NCI-H446 (cell line): Measurements from ENCODE around the gene CPED1.
"Not testable (repeated sequence)": the region's sequence is repeated elsewhere in the genome, so short reads cannot be mapped to it uniquely, and the experiment has no call there.

Experiments used
- DNase-seq, 2 experiments: peaks; one replicate each; lab custom pipeline; 2025; lab: John Stamatoyannopoulos, UW

The CPED1 gene

DNA sequence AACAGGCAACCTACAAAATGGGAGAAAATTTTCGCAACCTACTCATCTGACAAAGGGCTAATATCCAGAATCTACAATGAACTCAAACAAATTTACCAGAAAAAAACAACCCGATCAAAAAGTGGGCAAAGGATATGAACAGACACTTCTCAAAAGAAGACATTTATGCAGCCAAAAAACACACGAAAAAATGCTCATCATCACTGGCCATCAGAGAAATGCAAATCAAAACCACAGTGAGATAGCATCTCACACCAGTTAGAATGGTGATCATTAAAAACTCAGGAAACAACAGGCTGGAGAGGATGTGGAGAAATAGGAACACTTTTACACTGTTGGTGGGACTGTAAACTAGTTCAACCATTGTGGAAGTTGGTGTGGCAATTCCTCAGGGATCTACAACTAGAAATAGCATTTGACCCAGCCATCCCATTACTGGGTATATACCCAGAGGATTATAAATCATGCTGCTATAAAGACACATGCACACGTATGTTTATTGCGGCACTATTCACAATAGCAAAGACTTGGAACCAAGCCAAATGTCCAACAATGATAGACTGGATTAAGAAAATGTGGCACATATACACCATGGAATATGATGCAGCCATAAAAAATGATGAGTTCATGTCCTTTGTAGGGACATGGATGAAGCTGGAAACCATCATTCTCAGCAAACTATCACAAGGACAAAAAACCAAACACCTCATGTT lies 264.2 kb downstream of the CPED1 start:
- DNase-seq = not testable (repeated sequence)

DNA sequence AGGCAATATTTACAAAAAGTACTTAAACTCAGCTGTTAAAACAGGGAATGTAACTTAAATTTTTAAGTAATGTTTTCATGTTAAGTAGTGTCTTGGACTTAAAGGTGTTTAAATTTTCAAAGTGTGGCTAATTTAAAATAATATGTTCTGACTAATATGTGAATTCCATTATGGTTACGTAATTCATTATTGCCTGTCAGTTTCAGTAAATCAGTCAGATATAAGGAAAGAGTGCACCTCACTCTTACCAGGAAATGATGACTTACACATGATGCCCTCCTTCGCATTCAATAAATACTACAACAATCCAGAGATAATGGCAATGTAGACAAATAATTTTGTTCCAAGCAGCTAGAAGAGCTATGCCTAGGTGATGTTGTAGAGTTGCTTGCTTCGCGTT lies 271.3 kb downstream of the CPED1 start:
- DNase-seq = no peak

DNA sequence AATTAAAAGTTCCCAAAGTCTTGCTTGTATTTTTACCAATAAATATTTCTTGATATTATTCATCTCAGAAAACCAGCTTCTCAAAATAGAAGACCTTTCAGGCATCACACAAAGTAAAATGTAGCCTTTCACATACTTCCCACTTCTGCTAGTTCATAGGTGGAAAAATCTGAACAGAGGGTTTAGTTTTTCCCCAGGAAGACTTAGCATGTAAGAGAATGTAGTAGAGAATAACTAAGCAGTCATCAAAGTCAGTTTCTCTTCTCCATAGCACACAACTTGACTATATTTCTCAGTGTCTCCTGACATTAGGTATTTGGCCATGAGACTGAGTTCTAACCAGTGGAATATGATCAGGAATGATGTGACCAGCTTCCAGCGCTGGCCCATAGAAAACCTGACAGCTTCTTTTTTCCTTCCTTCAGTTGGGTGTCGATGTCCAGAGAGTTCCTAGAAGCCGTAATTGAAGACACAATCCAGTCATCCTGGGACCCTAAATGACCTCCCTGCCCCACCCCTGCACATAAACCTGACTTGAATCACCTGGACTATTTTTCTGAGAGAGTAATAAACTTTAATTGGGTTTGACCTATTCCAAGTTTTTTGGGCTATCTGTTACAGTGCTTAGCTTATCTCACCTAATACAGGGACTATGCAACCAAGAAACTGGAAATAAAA lies 272.8 kb downstream of the CPED1 start:
- DNase-seq = no peak

DNA sequence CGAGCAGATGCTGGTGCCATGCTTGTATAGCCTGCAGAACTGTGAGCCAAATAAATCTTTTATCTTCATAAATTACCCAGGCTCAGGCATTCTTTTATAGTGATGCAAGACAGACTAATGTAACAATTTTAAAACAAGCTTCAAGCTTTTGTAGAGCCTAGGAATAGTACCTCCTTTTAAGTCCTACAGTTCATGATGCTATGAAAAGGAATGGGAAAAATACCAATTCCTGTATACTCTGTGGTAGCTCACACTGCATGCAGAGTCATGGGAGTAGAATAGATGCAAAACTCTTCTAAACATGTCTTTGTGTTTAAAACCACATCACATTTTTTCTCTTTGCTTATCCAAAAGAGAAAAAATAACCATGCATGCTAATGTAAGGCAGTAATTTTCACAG lies 273.7 kb downstream of the CPED1 start:
- DNase-seq = no peak

DNA sequence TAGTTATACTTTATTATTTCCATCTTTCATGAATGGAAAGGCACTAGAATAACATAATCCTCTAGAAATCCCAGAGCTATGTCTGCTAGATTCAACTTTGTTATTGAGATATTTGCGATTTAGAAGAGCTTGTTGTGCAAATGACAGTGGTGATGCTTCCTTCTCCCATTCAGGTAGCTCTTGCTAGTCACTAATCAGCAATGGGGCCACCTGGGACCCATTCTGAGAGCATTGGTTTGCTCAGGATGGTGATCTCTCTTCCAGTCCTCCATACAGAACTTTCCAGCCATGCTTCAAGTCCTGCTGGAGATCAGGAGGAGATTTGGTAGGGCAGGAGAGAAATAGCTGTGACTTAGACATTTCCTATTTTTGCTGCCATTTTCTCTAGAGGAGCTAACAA lies 274.5 kb downstream of the CPED1 start:
- DNase-seq = no peak

DNA sequence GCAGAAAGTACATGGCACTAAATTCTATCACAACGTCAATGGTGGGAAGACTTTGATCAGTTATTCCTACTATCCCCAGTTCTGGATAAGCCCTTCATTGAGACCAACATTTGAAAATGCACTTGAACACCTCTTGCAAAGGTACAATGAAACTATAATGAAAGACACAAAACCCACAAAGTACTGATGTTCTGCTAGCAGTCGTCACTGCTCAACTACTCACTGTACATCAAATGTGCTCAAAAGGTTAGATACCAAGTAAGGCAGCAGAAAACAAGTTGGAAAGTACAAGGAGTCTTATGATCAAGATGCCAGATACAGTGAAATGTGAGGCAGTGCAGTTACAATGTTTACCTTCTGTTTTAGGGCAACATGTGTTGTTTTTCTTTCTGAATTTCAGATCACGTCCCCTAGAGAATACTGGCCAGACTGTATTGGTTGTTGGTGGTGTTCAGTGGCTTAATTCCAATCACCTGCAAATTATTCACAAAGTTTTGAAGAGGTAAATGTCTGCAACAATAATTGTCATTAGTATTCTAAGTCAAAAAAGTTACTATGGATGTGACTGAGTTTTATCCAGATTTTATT lies 277.9 kb downstream of the CPED1 start:
- no peak for DNase-seq

DNA sequence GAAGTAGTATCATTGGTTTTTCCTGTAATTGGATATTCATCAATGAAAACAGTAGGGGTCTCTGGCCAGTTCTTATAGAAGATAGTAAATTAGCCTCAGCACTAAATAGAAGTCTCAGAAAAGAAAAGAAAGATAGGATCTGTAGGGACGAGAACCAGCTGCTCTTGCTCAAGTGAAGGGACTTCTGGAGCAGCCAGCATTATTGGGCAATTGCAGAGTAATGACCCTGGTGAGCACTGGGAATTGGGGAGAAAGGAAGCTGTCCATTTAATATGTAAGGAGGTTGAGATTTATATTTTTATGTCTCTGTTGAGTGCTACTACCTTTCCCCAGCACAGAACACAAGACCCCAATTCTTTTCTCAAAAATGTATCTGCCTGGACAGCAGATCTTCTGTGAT lies 279.1 kb downstream of the CPED1 start:
- DNase-seq = no peak

DNA sequence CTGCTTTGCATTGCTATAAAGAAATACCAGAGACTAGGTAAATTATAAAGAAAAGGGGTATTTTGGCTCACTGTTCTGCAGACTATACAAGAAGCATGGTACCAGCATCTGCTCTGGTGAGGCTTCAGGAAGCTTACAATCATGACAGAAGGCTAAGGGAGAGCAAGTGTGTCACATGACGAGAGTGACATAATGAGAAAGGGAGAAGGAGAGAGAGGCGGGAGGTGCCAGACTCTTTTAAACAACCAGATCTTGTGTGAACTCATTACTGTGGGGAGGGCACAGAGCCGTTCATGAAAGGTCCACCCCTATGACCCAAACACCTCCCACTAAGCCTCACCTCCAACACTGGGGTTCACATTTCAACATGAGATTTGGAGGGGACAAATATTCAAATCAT lies 281.3 kb downstream of the CPED1 start:
- DNase-seq = no peak

DNA sequence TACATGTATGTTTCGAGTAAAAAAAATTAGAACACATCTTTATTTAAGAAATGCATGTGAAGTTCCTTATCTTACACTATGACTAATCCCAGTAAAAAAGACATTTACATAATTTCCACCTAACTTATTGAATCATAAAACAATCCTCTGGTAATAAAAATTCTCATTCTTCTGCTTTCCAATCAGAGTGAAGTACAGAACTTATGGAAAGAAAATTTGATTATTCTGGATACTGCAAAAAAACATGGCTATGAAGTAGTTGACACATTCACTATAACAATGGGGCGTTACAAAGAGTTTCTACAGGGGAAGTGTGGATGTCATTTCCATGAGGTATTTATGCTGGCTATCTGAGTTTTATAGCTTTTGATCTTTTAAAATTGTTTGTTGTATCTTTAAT lies 282.6 kb downstream of the CPED1 start:
- DNase-seq = no peak

DNA sequence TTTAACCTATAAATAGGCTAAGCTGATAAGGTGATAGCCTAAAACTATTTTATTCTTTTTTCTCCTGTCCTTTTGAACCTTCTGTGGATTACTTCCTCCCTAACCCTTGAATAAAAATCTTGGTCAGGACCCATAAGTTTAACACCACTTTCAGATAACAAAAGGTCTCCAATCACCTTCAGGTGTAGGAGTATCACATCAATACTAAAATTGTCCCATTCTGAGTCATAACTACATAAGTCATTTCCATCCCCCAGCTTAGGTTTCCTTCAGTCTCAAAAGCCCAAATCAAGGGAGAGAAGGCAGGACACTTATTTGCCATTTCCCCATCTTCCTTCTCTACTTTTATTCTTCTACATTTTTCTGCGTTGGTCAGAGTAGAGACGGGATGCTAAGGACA lies 283.4 kb downstream of the CPED1 start:
- no peak for DNase-seq

DNA sequence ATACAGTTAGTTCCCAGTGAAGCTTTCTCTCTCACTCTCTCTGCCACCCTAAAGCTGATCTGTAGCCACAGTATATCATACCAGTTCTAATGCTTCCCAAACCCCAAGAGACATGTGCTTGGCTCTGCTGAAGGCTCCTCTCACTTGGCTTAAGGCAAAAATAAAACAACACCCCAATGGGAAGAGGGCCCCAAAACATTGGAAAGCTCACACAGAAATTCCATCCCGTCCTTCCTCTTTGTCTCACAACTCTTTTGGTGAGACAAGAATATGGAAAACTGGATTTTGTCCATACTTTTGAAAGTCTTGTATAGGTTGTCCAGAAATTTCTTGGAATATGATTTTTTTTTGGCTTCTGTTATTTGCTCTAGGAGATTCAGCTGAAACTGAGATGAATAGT lies 284.2 kb downstream of the CPED1 start:
- DNase-seq = no peak

DNA sequence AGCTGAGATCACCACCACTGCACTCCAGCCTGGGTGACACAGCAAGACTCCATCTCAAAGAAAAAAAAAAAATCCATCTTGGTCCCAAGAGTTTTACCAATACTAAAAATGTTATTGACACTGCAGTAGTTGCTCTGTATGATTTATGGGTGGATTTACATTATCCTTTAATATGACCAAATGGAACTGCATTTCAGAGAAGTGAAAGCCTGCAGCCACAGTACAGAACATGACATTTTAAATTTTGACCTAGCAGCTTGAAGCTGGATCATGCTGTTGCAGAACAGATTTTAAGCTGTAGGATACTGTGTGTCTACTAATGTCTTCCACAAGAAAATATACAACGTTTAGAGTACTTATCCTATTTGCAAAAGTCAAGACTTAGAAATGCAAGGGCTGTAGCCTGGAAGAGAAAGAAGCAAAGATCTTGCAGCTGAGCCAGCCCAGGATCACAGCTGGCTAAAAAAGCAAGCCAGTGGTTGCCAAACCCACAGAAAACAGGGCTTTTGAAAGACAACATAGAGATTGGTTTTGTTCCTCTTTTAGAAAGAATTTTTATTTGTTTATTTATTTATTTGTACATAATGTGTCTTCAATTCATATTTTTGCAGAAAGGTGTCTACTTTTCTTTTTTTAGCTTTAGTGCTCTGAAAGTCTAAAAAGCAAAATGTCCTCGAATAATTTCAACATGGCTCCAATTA lies 285.1 kb downstream of the CPED1 start:
- no peak for DNase-seq

DNA sequence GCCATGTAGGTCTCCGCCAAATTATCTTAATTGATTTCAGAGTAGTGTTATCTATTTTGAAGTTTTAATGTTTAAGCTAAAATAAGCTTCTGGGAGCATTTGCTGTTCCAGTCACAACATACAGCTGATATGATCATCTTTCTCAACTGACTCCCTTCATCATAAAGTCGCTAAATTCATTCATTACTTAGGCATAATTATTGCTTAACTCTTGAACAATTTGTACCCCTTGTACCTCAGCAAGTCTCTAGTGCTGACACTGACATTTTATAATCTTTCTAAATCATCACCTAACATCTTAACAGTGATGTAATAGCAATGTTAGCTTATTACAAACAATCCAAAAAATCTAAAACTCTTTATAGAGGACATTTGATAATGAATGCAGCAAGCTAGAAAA lies 286.0 kb downstream of the CPED1 start:
- DNase-seq = no peak

DNA sequence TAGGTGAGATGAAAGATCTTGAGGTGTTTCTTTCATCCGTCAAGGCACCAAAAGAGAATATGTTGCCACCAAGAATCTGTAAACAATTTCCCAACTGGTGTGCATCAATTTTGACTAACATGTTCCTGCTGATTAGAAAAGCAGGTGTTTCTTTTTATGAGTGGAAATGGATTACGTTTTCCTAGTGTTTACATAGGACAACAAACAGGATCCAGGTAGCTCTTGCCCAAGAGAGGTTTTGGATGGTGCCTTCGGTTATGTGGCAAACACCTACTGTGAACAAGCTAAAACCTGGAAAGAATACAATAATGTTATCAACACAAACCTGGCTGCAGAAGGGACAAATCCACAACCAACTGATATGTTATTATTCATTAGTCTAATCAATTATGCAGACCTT lies 286.7 kb downstream of the CPED1 start:
- no peak for DNase-seq

DNA sequence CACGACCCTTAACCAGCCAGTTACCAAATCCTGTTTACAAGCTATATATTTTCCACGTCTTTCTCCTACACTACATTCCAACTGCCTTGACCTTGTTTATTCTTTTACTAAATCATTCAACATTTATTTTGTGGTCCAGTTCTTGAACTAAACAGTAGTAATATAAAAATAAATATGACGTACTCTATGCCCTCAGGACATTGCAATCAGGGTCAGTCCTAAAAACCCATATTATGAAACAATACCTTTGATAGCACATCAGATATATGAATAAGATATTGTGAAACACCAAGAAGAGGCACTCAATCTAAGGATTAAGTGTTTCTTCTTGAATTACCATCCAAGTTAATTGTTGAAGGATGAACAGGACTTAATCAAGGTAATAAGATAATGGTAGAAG lies 287.8 kb downstream of the CPED1 start:
- no peak for DNase-seq

DNA sequence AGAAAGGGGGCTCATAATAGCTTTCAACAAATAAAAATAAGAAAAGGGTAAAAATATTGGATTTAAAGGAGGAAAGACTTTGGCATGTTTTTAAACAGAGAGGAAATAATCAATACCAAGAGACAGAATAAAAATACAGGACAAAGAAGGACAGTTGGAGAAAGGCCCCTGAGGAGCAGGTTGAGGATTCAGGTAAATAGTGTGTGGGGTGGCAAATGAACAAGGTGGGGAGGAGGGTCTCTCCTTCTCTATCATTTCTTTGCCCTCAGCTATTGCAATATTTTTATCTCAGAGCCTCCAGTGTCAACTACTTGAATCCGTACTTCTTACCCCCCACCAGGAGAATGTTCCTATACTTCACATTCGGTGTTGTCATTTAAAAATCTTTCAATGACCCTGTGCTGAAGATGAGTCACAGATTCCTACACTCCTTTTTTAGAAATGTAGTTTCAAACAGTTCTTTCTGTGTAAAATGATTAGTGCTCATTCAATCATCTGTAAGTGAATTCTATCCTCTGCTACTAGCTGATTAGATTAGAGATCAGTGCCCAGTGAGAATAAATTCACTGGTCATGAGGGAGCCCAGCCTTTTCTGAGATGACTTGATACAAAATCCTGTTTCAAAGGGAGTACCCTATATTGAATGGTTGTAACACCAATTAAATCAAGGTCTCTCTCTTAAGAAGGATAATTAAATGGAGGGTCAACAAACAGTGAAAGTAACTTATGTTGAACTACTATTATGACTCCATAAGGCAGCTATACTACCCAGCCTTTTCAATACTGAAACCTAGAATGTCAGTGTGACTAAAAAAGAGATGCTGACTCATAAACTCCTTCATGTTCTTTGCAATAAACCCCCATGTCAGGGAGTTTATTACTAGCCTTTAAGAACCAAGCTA lies 289.9 kb downstream of the CPED1 start:
- no peak for DNase-seq

DNA sequence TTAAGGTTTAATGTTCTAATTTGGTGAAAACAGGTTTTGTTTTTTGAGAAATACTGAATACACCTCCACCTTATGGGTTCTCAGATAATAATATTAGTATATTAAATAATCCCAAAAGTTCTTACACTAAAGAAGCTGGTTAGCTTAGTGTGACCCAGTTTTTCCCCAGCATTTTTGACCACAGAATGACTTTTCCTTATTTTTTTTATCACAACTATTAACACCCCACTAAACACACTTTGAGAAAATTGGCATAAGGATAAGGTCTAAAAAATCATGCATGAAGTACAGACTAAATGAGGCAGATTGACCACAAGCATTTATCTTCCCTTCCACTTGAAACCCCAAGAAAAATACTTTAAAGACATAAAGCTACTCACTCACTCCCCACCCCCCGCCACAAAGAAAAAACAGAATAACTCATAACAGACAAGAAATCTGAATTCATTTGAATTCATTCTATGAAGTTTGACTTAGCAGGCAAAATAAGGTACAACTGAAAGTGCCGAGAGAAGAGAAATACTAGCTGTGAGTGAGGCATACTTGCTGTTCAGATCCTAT lies 290.6 kb downstream of the CPED1 start:
- DNase-seq = no peak

DNA sequence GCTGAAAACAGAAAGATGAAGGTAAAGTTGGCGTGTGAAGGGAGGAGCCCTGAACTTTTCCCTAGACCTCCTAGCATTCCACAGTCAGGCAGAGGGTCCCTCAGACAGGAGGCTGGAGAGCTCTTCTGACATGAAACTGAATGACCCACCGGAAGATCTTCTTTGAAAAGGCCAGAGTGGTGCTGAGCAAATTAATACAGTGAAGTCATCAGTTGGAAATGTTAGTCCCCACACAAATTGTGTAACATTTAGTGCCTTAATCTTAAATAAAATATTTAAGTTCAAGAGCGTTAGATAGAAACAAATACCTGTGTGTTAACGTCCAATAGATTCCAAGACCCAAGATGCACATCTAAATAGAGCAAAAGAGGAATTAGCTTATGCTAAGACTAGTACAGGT lies 291.3 kb downstream of the CPED1 start:
- DNase-seq = no peak

DNA sequence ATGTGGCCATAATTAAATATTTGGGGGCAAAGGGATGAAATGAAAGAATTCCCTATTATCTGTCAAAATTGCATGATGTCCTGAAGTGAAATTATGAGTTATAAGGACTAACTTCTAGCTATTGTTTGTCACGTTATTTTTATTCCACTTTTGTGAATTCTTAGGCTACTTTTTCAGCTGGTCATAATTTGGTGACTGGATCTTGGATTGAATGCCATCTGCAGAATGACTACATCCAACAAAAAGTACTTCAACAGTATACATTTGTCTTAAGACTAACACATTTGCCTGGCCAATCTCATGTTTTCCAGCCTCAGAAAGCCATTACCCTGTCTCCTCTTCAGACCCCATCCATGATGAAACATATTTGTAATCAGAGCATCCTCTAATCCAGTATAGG lies 292.1 kb downstream of the CPED1 start:
- no peak for DNase-seq

DNA sequence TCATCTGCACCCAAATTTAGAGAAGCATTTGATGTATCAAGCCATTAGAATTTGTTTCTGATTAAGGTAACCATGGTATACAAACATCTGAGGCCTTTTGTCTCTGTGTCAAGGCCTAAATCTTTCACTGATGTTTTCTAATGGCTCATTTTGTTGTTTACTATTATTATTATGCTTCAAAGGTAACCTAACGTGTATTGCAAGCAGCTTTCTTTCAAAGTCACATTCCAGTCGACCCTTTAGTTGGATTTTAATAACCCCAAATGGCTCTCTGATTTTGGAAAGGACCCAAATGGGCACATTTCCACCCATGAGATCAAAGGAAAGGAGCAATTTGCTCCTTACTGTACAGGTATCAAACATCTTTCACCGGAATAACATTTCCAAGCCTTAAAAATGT lies 293.6 kb downstream of the CPED1 start:
- no peak for DNase-seq

DNA sequence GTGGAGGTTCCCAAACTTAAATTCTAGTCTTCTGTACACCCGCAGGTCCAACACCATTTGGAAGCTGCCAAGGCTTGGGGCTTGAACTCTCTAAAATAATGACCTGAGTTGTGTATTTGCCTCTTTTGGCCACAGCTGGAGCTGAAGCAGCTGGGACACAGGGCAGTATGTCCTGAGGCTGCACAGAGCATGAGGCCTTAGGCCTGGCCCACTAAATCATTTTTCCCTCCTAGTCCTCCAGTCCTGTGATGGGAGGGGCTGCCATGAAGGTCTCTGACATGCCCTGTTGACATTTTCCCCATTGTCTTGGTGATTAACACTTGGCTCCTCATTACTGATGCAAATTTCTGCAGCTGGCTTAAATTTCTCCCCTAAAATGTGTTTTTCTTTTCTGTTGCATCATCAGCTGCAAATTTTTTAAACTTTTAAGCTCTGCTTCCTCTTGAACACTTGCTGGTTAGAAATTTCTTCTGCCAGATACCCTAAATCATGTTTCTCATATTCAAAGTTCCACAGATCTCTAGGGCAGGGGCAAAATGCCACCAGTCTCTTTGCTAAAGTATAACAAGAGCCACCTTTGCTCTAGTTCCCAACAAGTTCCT lies 296.7 kb downstream of the CPED1 start:
- no peak for DNase-seq
